Effector memory CD8-positive, alpha-beta T cell (primary cell): ENCODE measurements around the gene YPEL3.

Experiments
- ATAC-seq: fragments of 150-1000 bp; cut with Tn5 transposase; replicated peaks from 2 replicates; pipeline ENCODE4 v1.10.0; 2021; ENCODE audit warnings: mild to moderate bottlenecking, moderate library complexity
- DNase-seq, 3 experiments: peaks; one replicate each; pipeline ENCODE4 v3.0.0; 2021
- H3K27ac Mint-ChIP-seq, 2 donors: one replicate each; pipeline ENCODE4 v1.8.0; 2022; ENCODE audit warnings: mild to moderate bottlenecking in 2 of 2, mixed read lengths in 2 of 2, moderate library complexity in 2 of 2
- H3K27me3 Mint-ChIP-seq, 2 donors: one replicate each; pipeline ENCODE4 v1.8.0; 2022; ENCODE audit warnings: mixed read lengths in 2 of 2
- H3K36me3 Mint-ChIP-seq: one replicate; pipeline ENCODE4 v1.8.0; 2022; ENCODE audit warnings: mild to moderate bottlenecking, moderate library complexity, mixed read lengths; ENCODE audit not compliant: insufficient read depth
- H3K4me1 Mint-ChIP-seq, 2 donors: one replicate each; pipeline ENCODE4 v1.8.0; 2022; ENCODE audit warnings: low read depth in 2 of 2, mixed read lengths in 2 of 2
- H3K4me3 Mint-ChIP-seq, 2 donors: one replicate each; pipeline ENCODE4 v1.8.0; 2022; ENCODE audit warnings: mild to moderate bottlenecking in 2 of 2, mixed read lengths in 2 of 2, moderate library complexity in 2 of 2
- H3K9me3 Mint-ChIP-seq, 2 donors: one replicate each; pipeline ENCODE4 v1.8.0; 2022; ENCODE audit warnings: mixed read lengths in 2 of 2
- total RNA-seq, 9 experiments: gene quantifications; one replicate each; lab custom pipeline; 2026; lab: John Stamatoyannopoulos, UW

The YPEL3 gene
- 3.5 to 117 (median 61.9) reads per million in 9 experiments for total RNA-seq

GRCh38 chr16:30096105-30096861 lies at the start of gene YPEL3:
TSS of gene YPEL3 (minus strand) at chr16:30096213. CDS start at chr16:30095482, 731 bp downstream.
- ATAC-seq (peak; percentile 63), DNase-seq (peak; percentile 80 to 87 (median 82))
- Mint-ChIP-seq H3K4me3 (peak within 1 kb of the TSS; percentile 93 to 97), H3K27me3 (no peaks in the 10 kb centered on the region), H3K36me3 (peaks cover 45% of the 10 kb centered on the region), H3K9me3 (peaks cover 0 to 6% of the 10 kb centered on the region in 2 donors), H3K27ac (peak within 1 kb of the TSS; percentile 95 to 96), H3K4me1 (peaks cover 27 to 34% of the 10 kb centered on the region in 2 donors)

- Mint-ChIP-seq H3K36me3 (peaks cover 3% of the 10 kb centered on the region), H3K4me1 (peaks cover 5 to 13% of the 10 kb centered on the region in 2 donors), H3K4me3 (no peak overlapping the region), H3K27me3 (no peaks in the 10 kb centered on the region), H3K9me3 (peaks cover 0 to 3% of the 10 kb centered on the region in 2 donors), H3K27ac (no peak overlapping the region)
- no peak for DNase-seq
- ATAC-seq = no peak
Measured at GRCh38 chr16:30145657-30146056, 49.6 kb upstream of the YPEL3 start.

- Mint-ChIP-seq H3K4me1 (peaks cover 5 to 14% of the 10 kb centered on the region in 2 donors), H3K4me3 (no peak overlapping the region), H3K27ac (no peak overlapping the region), H3K9me3 (peaks cover 0 to 3% of the 10 kb centered on the region in 2 donors), H3K36me3 (no peaks in the 10 kb centered on the region), H3K27me3 (no peaks in the 10 kb centered on the region)
- DNase-seq = no peak
- ATAC-seq = no peak
Measured at GRCh38 chr16:30144917-30145316, 48.9 kb upstream of the YPEL3 start.

- H3K4me3 Mint-ChIP-seq = no peak overlapping the region
- DNase-seq (no peak), ATAC-seq (no peak)
- no peaks in the 10 kb centered on the region for H3K9me3 Mint-ChIP-seq
- H3K27me3 Mint-ChIP-seq = no peaks in the 10 kb centered on the region
- no peaks in the 10 kb centered on the region for H3K36me3 Mint-ChIP-seq
- H3K27ac Mint-ChIP-seq = peak overlapping the region; percentile 63 to 73
- H3K4me1 Mint-ChIP-seq = peaks cover 5 to 17% of the 10 kb centered on the region in 2 donors
Measured at GRCh38 chr16:30144017-30144416, 48.0 kb upstream of the YPEL3 start.

- Mint-ChIP-seq H3K9me3 (no peaks in the 10 kb centered on the region), H3K4me3 (peak overlapping the region in 1 of 2 donors; percentile 32), H3K27me3 (no peaks in the 10 kb centered on the region), H3K4me1 (peaks cover 5 to 17% of the 10 kb centered on the region in 2 donors), H3K36me3 (no peaks in the 10 kb centered on the region), H3K27ac (peak overlapping the region; percentile 63 to 73)
- ATAC-seq (peak; percentile 36), DNase-seq (no peak)
Measured at GRCh38 chr16:30143347-30143702, 47.3 kb upstream of the YPEL3 start.

- H3K36me3 Mint-ChIP-seq = no peaks in the 10 kb centered on the region
- H3K27ac Mint-ChIP-seq = peak overlapping the region; percentile 63 to 73
- DNase-seq = peak; percentile 18 to 39 (median 34)
- ATAC-seq = peak; percentile 92
- H3K4me1 Mint-ChIP-seq = peaks cover 5 to 17% of the 10 kb centered on the region in 2 donors
- no peaks in the 10 kb centered on the region for H3K9me3 Mint-ChIP-seq
- peak overlapping the region in 1 of 2 donors; percentile 32 for H3K4me3 Mint-ChIP-seq
- H3K27me3 Mint-ChIP-seq = no peaks in the 10 kb centered on the region
Measured at GRCh38 chr16:30142672-30143346, 46.8 kb upstream of the YPEL3 start.

- H3K9me3 Mint-ChIP-seq = no peaks in the 10 kb centered on the region
- no peak for ATAC-seq
- no peak overlapping the region for H3K27ac Mint-ChIP-seq
- DNase-seq = no peak
- H3K27me3 Mint-ChIP-seq = no peaks in the 10 kb centered on the region
- no peak overlapping the region for H3K4me3 Mint-ChIP-seq
- peaks cover 5 to 17% of the 10 kb centered on the region in 2 donors for H3K4me1 Mint-ChIP-seq
- H3K36me3 Mint-ChIP-seq = no peaks in the 10 kb centered on the region
Measured at GRCh38 chr16:30141750-30142149, 45.7 kb upstream of the YPEL3 start.

GRCh38 chr16:30139583-30140481 lies 43.8 kb upstream of the YPEL3 start:
- Mint-ChIP-seq H3K9me3 (no peaks in the 10 kb centered on the region), H3K27me3 (no peaks in the 10 kb centered on the region), H3K4me3 (no peak overlapping the region), H3K36me3 (no peaks in the 10 kb centered on the region), H3K4me1 (peaks cover 5 to 14% of the 10 kb centered on the region in 2 donors), H3K27ac (no peak overlapping the region)
- DNase-seq (no peak), ATAC-seq (no peak)

GRCh38 chr16:30137897-30138296 lies 41.9 kb upstream of the YPEL3 start:
- DNase-seq (no peak), ATAC-seq (no peak)
- H3K4me1 Mint-ChIP-seq = peaks cover 0 to 7% of the 10 kb centered on the region in 2 donors
- no peak overlapping the region for H3K4me3 Mint-ChIP-seq
- no peaks in the 10 kb centered on the region for H3K27me3 Mint-ChIP-seq
- H3K27ac Mint-ChIP-seq = no peak overlapping the region
- H3K9me3 Mint-ChIP-seq = no peaks in the 10 kb centered on the region
- no peaks in the 10 kb centered on the region for H3K36me3 Mint-ChIP-seq

- Mint-ChIP-seq H3K9me3 (no peaks in the 10 kb centered on the region), H3K27me3 (no peaks in the 10 kb centered on the region), H3K36me3 (no peaks in the 10 kb centered on the region), H3K4me3 (no peak overlapping the region), H3K27ac (no peak overlapping the region), H3K4me1 (peaks cover 0 to 5% of the 10 kb centered on the region in 2 donors)
- no peak for DNase-seq
- ATAC-seq = no peak
Measured at GRCh38 chr16:30136971-30137605, 41.1 kb upstream of the YPEL3 start.

GRCh38 chr16:30132591-30132990 lies 36.6 kb upstream of the YPEL3 start:
- H3K9me3 Mint-ChIP-seq = no peaks in the 10 kb centered on the region
- H3K4me1 Mint-ChIP-seq = peaks cover 0 to 4% of the 10 kb centered on the region in 2 donors
- peaks cover 4% of the 10 kb centered on the region for H3K36me3 Mint-ChIP-seq
- H3K4me3 Mint-ChIP-seq = no peak overlapping the region
- no peaks in the 10 kb centered on the region for H3K27me3 Mint-ChIP-seq
- ATAC-seq (no peak), DNase-seq (no peak)
- H3K27ac Mint-ChIP-seq = no peak overlapping the region

- DNase-seq (no peak), ATAC-seq (no peak)
- H3K27me3 Mint-ChIP-seq = no peaks in the 10 kb centered on the region
- H3K4me3 Mint-ChIP-seq = no peak overlapping the region
- peaks cover 0 to 4% of the 10 kb centered on the region in 2 donors for H3K4me1 Mint-ChIP-seq
- peaks cover 4% of the 10 kb centered on the region for H3K36me3 Mint-ChIP-seq
- H3K9me3 Mint-ChIP-seq = no peaks in the 10 kb centered on the region
- no peak overlapping the region for H3K27ac Mint-ChIP-seq
Measured at GRCh38 chr16:30131869-30132475, 36.0 kb upstream of the YPEL3 start.
